SK-N-SH treated with all-trans-retinoic acid at 6 μM for 48 hours (cell line): ENCODE data around the gene MYO15B.
A peak's percentile ranks its signal among the peaks of the same experiment; 100 is the strongest.

ENCODE experiments used
- ATAC-seq: fragments of 200-7000 bp; cut with Tn5 transposase; 3 replicates; pipeline ENCODE4 v1.9.1; 2020; ENCODE audit warnings: mild to moderate bottlenecking, moderate library complexity
- ARNTL ChIP-seq: fragments of 450-650 bp; formaldehyde crosslinking; IDR thresholded peaks from 2 replicates; pipeline ENCODE4 v1.5.0; 2020; ENCODE audit warnings: low read depth, mild to moderate bottlenecking, moderate library complexity, borderline replicate concordance
- BACH2 ChIP-seq: fragments of 250-450 bp; sonication (Bioruptor Pico); IDR thresholded peaks from 2 replicates; pipeline ENCODE4 v1.9.0; 2021; ENCODE audit warnings: mild to moderate bottlenecking, borderline replicate concordance
- CSDC2 ChIP-seq: fragments of 250-450 bp; sonication (Bioruptor Pico); IDR thresholded peaks from 2 replicates; pipeline ENCODE4 v1.5.0; 2020; ENCODE audit warnings: mild to moderate bottlenecking, moderate library complexity
- ESRRG ChIP-seq: fragments of 250-450 bp; sonication (Bioruptor Pico); IDR thresholded peaks from 2 replicates; pipeline ENCODE4 v1.6.1; 2021; ENCODE audit warnings: mild to moderate bottlenecking
- GLIS3 ChIP-seq: fragments of 250-450 bp; sonication (Bioruptor Pico); IDR thresholded peaks from 2 replicates; pipeline ENCODE4 v1.5.0; 2020; ENCODE audit warnings: mild to moderate bottlenecking, moderate library complexity
- ISL1 ChIP-seq: fragments of 250-450 bp; sonication (Bioruptor Pico); IDR thresholded peaks from 2 replicates; pipeline ENCODE4 v2.1.2; 2022; ENCODE audit warnings: mild to moderate bottlenecking, moderate library complexity
- OSR1 ChIP-seq: fragments of 250-450 bp; sonication (Bioruptor Pico); IDR thresholded peaks from 2 replicates; pipeline ENCODE4 v1.8.0; 2022; ENCODE audit warnings: moderate library complexity, mild to moderate bottlenecking, inconsistent platforms
- PPARA ChIP-seq: fragments of 250-450 bp; sonication (Bioruptor Pico); IDR thresholded peaks from 2 replicates; pipeline ENCODE4 v1.5.0; 2020; ENCODE audit warnings: mild to moderate bottlenecking, borderline replicate concordance
- RARB ChIP-seq: fragments of 250-450 bp; sonication (Bioruptor Pico); IDR thresholded peaks from 2 replicates; pipeline ENCODE4 v1.8.0; 2021; ENCODE audit warnings: mild to moderate bottlenecking, moderate library complexity
- SNAI2 ChIP-seq: fragments of 250-450 bp; sonication (Bioruptor Pico); IDR thresholded peaks from 2 replicates; pipeline ENCODE4 v1.5.0; 2020; ENCODE audit warnings: mild to moderate bottlenecking, moderate library complexity
- TCF4 ChIP-seq: fragments of 250-450 bp; sonication (Bioruptor Pico); IDR thresholded peaks from 2 replicates; pipeline ENCODE4 v1.8.0; 2021; ENCODE audit warnings: mild to moderate bottlenecking, moderate library complexity, borderline replicate concordance
- TOX ChIP-seq: fragments of 250-450 bp; sonication (Bioruptor Pico); IDR thresholded peaks from 2 replicates; pipeline ENCODE4 v1.8.0; 2021; ENCODE audit warnings: mild to moderate bottlenecking, moderate library complexity, borderline replicate concordance
- ZC3H10 ChIP-seq: fragments of 250-450 bp; sonication (Bioruptor Pico); IDR thresholded peaks from 2 replicates; pipeline ENCODE4 v1.5.1; 2021; ENCODE audit warnings: mild to moderate bottlenecking, moderate library complexity
- ZFP30 ChIP-seq: fragments of 450-650 bp; formaldehyde crosslinking; IDR thresholded peaks from 2 replicates; pipeline ENCODE4 v1.5.0; 2022; ENCODE audit warnings: mild to moderate bottlenecking, moderate library complexity
- ZNF565 ChIP-seq: fragments of 450-650 bp; formaldehyde crosslinking; conservative IDR thresholded peaks from 2 replicates; pipeline ENCODE4 v1.5.0; 2020; ENCODE audit warnings: low read depth, mild to moderate bottlenecking, moderate library complexity
- ZNF70 ChIP-seq: fragments of 450-650 bp; formaldehyde crosslinking; IDR thresholded peaks from 2 replicates; pipeline ENCODE4 v1.5.0; 2020; ENCODE audit warnings: mild to moderate bottlenecking, moderate library complexity
- TF ChIP-seq, protein P1 (sequence below): fragments of 250-450 bp; sonication (Bioruptor Pico); IDR thresholded peaks from 2 replicates; pipeline ENCODE4 v1.8.0; 2021; ENCODE audit warnings: low read depth, mild to moderate bottlenecking, moderate library complexity, borderline replicate concordance
- TF ChIP-seq, protein P2 (sequence below): fragments of 250-450 bp; sonication (Bioruptor Pico); IDR thresholded peaks from 2 replicates; pipeline ENCODE4 v1.5.1; 2021; ENCODE audit warnings: mild to moderate bottlenecking, moderate library complexity
- TF ChIP-seq, protein P3 (sequence below): fragments of 250-450 bp; sonication (Bioruptor Pico); IDR thresholded peaks from 2 replicates; pipeline ENCODE4 v1.5.1; 2020; ENCODE audit warnings: low read depth, mild to moderate bottlenecking, moderate library complexity
- TF ChIP-seq, protein P4 (sequence below): fragments of 250-450 bp; sonication (Bioruptor Pico); IDR thresholded peaks from 2 replicates; pipeline ENCODE4 v1.5.0; 2020; ENCODE audit warnings: mild to moderate bottlenecking, moderate library complexity
- TF ChIP-seq, protein P5 (sequence below): fragments of 250-450 bp; sonication (Bioruptor Pico); IDR thresholded peaks from 2 replicates; pipeline ENCODE4 v1.8.0; 2020; ENCODE audit warnings: mild to moderate bottlenecking, moderate library complexity, borderline replicate concordance

The MYO15B gene

DNA sequence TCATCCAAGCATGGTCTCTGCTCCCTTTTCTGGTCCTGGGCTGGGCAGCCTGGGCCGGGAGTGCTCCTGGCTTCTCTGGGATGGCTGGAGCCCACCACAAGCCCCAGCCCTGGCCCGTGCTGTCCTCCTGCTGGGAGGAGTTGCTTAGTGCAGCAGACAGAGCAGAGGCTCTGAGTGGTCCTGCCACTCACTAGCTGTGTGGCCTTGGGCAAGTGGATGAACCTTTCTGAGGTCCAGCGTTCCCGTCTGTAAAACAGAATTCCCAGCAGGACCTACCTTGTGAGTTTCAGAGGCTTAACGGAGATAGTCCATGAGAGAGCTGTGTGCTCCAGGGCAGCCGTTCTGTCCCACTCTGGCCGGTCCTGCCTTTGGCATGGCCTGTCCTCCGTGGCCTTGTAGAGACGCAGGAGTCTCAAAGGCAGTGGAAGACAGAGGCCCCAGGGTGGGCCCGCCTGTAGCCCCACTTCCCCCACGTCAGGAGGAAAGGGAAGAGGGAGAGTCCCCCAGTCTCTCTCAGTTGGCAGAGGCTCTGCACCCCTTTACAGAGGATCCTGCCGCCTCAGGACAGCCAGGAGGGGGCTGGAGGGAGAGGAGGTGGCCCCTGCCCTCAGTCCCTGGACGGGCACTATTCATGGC lies 7.8 kb downstream of the MYO15B start:
- peak; percentile 32; the same call in 2 of the 3 replicates for ATAC-seq
- TF ChIP-seq BACH2 (CRISPR knock-in tag) (no peak), ZFP30 (CRISPR knock-in tag) (no peak), ISL1 (CRISPR knock-in tag) (no peak)

DNA sequence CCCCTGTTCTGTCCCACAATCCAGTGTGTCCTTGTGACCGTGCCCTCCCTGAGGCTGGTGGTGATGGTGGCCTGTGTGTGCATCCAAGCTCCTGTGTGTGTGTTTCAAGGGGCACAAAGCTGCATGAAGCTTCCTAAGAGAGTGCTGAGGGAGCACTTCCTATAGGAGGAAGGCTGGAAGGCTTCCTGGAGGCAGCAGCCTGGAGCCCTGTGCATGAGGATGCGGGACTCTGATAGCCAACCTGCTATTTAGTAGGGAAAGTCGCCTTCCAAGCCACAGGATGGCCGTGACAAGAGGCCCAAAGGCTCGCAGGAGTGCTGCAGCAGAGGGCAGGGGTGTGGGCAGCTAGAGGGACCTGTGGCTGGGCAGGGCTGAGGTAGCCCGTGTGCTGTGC lies 8.3 kb downstream of the MYO15B start:
- no peak for TF ChIP-seq ESRRG (CRISPR knock-in tag)
- TF ChIP-seq, protein P1, sequence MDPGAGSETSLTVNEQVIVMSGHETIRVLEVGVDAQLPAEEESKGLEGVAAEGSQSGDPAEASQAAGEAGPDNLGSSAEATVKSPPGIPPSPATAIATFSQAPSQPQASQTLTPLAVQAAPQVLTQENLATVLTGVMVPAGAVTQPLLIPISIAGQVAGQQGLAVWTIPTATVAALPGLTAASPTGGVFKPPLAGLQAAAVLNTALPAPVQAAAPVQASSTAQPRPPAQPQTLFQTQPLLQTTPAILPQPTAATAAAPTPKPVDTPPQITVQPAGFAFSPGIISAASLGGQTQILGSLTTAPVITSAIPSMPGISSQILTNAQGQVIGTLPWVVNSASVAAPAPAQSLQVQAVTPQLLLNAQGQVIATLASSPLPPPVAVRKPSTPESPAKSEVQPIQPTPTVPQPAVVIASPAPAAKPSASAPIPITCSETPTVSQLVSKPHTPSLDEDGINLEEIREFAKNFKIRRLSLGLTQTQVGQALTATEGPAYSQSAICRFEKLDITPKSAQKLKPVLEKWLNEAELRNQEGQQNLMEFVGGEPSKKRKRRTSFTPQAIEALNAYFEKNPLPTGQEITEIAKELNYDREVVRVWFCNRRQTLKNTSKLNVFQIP (CRISPR knock-in tag) = no peak
- TF ChIP-seq TOX (CRISPR knock-in tag) = no peak
- no peak for TF ChIP-seq ZC3H10 (CRISPR knock-in tag)
- no peak for TF ChIP-seq SNAI2 (CRISPR knock-in tag)
- TF ChIP-seq, protein P2, sequence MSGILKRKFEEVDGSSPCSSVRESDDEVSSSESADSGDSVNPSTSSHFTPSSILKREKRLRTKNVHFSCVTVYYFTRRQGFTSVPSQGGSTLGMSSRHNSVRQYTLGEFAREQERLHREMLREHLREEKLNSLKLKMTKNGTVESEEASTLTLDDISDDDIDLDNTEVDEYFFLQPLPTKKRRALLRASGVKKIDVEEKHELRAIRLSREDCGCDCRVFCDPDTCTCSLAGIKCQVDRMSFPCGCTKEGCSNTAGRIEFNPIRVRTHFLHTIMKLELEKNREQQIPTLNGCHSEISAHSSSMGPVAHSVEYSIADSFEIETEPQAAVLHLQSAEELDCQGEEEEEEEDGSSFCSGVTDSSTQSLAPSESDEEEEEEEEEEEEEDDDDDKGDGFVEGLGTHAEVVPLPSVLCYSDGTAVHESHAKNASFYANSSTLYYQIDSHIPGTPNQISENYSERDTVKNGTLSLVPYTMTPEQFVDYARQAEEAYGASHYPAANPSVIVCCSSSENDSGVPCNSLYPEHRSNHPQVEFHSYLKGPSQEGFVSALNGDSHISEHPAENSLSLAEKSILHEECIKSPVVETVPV (CRISPR knock-in tag) = no peak
- no peak for TF ChIP-seq ISL1 (CRISPR knock-in tag)
- TF ChIP-seq ZFP30 (CRISPR knock-in tag) = no peak
- TF ChIP-seq PPARA = no peak
- no peak for TF ChIP-seq ZNF70
- TF ChIP-seq ARNTL (CRISPR knock-in tag) = no peak
- no peak for TF ChIP-seq ZNF565 (CRISPR knock-in tag)
- no peak for TF ChIP-seq OSR1 (CRISPR knock-in tag)
- TF ChIP-seq, protein P3, sequence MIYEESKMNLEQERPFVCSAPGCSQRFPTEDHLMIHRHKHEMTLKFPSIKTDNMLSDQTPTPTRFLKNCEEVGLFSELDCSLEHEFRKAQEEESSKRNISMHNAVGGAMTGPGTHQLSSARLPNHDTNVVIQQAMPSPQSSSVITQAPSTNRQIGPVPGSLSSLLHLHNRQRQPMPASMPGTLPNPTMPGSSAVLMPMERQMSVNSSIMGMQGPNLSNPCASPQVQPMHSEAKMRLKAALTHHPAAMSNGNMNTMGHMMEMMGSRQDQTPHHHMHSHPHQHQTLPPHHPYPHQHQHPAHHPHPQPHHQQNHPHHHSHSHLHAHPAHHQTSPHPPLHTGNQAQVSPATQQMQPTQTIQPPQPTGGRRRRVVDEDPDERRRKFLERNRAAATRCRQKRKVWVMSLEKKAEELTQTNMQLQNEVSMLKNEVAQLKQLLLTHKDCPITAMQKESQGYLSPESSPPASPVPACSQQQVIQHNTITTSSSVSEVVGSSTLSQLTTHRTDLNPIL (CRISPR knock-in tag) = no peak
- no peak for TF ChIP-seq TCF4 (CRISPR knock-in tag)
- no peak for TF ChIP-seq GLIS3 (CRISPR knock-in tag)
- no peak for TF ChIP-seq CSDC2
- no peak for TF ChIP-seq RARB (CRISPR knock-in tag)
- ATAC-seq = no peak

DNA sequence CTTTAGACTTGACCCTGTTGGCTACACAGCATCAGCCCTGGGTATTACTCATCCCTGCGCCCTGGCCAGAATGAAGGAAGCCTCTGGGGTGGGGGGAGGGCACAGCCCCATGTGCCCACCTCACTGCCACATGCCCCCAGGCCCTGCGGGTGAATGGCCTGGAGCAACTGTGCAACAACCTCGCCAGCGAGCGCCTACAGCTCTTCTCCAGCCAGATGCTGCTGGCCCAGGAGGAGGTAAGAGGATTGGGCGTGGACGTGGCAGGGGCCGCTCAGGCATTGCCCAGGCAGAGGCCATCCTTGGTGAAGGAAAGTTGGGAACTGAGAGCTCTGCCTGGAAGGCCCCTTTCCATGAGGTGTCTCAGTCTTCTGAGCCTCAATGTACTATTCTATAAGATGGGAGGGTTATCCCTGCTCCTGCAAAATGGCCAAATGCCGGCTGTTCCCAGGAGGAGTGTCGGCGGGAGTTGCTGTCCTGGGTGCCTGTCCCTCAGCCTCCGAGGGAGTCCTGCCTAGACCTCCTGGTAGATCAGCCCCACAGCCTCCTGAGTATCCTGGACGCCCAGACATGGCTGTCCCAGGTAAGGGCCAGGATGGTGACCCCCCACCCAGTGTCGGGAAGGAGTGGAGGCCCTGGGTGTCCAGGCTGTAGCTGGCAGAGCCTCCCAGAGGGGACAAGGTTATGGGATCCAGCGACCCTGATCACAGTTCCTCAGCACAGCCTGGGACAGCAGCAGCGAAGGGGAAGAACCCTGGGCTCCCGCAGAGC lies 8.9 kb downstream of the MYO15B start:
- TF ChIP-seq, protein P1 (CRISPR knock-in tag) = no peak
- TF ChIP-seq RARB (CRISPR knock-in tag) (no peak), ESRRG (CRISPR knock-in tag) (no peak), ZNF565 (CRISPR knock-in tag) (no peak), CSDC2 (no peak), TCF4 (CRISPR knock-in tag) (no peak), OSR1 (CRISPR knock-in tag) (no peak), GLIS3 (CRISPR knock-in tag) (no peak), ZNF70 (no peak)
- TF ChIP-seq, protein P4, sequence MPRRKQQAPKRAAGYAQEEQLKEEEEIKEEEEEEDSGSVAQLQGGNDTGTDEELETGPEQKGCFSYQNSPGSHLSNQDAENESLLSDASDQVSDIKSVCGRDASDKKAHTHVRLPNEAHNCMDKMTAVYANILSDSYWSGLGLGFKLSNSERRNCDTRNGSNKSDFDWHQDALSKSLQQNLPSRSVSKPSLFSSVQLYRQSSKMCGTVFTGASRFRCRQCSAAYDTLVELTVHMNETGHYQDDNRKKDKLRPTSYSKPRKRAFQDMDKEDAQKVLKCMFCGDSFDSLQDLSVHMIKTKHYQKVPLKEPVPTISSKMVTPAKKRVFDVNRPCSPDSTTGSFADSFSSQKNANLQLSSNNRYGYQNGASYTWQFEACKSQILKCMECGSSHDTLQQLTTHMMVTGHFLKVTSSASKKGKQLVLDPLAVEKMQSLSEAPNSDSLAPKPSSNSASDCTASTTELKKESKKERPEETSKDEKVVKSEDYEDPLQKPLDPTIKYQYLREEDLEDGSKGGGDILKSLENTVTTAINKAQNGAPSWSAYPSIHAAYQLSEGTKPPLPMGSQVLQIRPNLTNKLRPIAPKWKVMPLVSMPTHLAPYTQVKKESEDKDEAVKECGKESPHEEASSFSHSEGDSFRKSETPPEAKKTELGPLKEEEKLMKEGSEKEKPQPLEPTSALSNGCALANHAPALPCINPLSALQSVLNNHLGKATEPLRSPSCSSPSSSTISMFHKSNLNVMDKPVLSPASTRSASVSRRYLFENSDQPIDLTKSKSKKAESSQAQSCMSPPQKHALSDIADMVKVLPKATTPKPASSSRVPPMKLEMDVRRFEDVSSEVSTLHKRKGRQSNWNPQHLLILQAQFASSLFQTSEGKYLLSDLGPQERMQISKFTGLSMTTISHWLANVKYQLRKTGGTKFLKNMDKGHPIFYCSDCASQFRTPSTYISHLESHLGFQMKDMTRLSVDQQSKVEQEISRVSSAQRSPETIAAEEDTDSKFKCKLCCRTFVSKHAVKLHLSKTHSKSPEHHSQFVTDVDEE = no peak
- TF ChIP-seq, protein P2 (CRISPR knock-in tag) = no peak
- TF ChIP-seq, protein P5, sequence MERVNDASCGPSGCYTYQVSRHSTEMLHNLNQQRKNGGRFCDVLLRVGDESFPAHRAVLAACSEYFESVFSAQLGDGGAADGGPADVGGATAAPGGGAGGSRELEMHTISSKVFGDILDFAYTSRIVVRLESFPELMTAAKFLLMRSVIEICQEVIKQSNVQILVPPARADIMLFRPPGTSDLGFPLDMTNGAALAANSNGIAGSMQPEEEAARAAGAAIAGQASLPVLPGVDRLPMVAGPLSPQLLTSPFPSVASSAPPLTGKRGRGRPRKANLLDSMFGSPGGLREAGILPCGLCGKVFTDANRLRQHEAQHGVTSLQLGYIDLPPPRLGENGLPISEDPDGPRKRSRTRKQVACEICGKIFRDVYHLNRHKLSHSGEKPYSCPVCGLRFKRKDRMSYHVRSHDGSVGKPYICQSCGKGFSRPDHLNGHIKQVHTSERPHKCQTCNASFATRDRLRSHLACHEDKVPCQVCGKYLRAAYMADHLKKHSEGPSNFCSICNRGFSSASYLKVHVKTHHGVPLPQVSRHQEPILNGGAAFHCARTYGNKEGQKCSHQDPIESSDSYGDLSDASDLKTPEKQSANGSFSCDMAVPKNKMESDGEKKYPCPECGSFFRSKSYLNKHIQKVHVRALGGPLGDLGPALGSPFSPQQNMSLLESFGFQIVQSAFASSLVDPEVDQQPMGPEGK (CRISPR knock-in tag) = no peak
- ATAC-seq = no peak; the same call in 2 of the 3 replicates
